ENCODE data around the gene DCC.

- no peak for TF ChIP-seq EZH2 (IDR thresholded peaks at IDR 0.05; ENCODE audit: low read length, missing control alignments)
- no peak for TF ChIP-seq CTCF (conservative IDR thresholded peaks at IDR 0.05 in 1 of 2, IDR thresholded peaks at IDR 0.05 in 1 of 2; ENCODE audit: low read depth in 1 of 2, low read length in 2 of 2)
Observed at GRCh38 chr18:52353589-52353988, 13.6 kb downstream of the DCC start.

All from fibroblast of lung (primary cell).